Endothelial cell of umbilical vein (primary cell): Measurements from ENCODE around the gene MRAP. TPM values are rescaled to one million over a fixed set of nuclear protein-coding genes. Genes with fewer than 3 reads are reported as not detected.

Experiments used
- BruUV-seq: library from RNA; stranded (reverse); fragments of 400-500 nt; replicated peaks from 2 replicates; lab custom pipeline; 2021; lab: Mats Ljungman, UMichigan
- CTCF ChIA-PET: fragments of 300-600, 350-600 bp; sonication (Branson Sonifier 250); formaldehyde crosslinking; loops from one replicate; lab custom pipeline; 2021; ENCODE audit warnings: antibody characterized with exemption, inconsistent platforms; lab: Charles Lee
- POLR2A ChIA-PET: fragments of 300-600, 350-600 bp; sonication (Branson Sonifier 250); formaldehyde crosslinking; loops from one replicate; lab custom pipeline; 2021; ENCODE audit warnings: antibody characterized with exemption, inconsistent platforms; lab: Charles Lee
- DNase-seq: peaks from one replicate; pipeline ENCODE4 v3.0.0-alpha.2; 2011; ENCODE audit warnings: low read depth, low spot score
- FAIRE-seq: peaks from 2 replicates; lab custom pipeline; 2011; peaks lifted over from hg19 to GRCh38; lab: Jason Lieb, UNC
- H2AFZ ChIP-seq: 2 replicates; pipeline ENCODE4 v1.6.0; 2012; ENCODE audit warnings: low read depth, low read length, control low read depth, inconsistent platforms
- H3K27ac ChIP-seq: 2 replicates; pipeline ENCODE4 v1.5.1; 2011; ENCODE audit warnings: low read depth, mild to moderate bottlenecking, control low read depth, low read length, moderate library complexity; ENCODE audit not compliant: insufficient read depth
- H3K27me3 ChIP-seq, 2 experiments: 2 replicates each; pipeline versions ENCODE4 v1.6.0 to v1.6.1; 2011; ENCODE audit warnings: low read length in 2 of 2, mixed read lengths in 1 of 2; ENCODE audit not compliant: control insufficient read depth in 2 of 2, insufficient read depth in 2 of 2
- H3K36me3 ChIP-seq, 2 experiments: 2 replicates in 1 of 2; 3 replicates in 1 of 2; pipeline ENCODE4 v1.5.1; 2011; ENCODE audit warnings: low read length in 2 of 2, mild to moderate bottlenecking in 1 of 2, moderate library complexity in 1 of 2; ENCODE audit not compliant: control insufficient read depth in 2 of 2, insufficient read depth in 2 of 2; ENCODE audit errors: extremely low read depth in 1 of 2
- H3K4me1 ChIP-seq: 3 replicates; pipeline ENCODE4 v1.5.1; 2011; ENCODE audit warnings: mild to moderate bottlenecking, low read length; ENCODE audit not compliant: control insufficient read depth, insufficient read depth; ENCODE audit errors: extremely low read depth
- H3K4me2 ChIP-seq: 2 replicates; pipeline ENCODE4 v1.6.1; 2011; ENCODE audit warnings: low read length, control low read depth, mixed read lengths; ENCODE audit not compliant: insufficient read depth
- H3K4me3 ChIP-seq, 3 experiments: fragments of 200-600 bp in 1 of 3; sonication (generic), shearing (Covaris generic) in 1 of 3; replicated peaks in 1 of 3; 2 replicates each; pipeline ENCODE4 v1.5.1; 2011 to 2016; ENCODE audit warnings: control low read depth in 3 of 3, low read length in 3 of 3, mild to moderate bottlenecking in 2 of 3, inconsistent platforms in 1 of 3, low read depth in 1 of 3, moderate library complexity in 1 of 3; ENCODE audit not compliant: insufficient read depth in 1 of 3
- H3K79me2 ChIP-seq: 2 replicates; pipeline ENCODE4 v1.6.0; 2012; ENCODE audit warnings: low read length, inconsistent platforms; ENCODE audit not compliant: control insufficient read depth, insufficient read depth
- H3K9ac ChIP-seq: replicated peaks from 2 replicates; pipeline ENCODE3; 2011; ENCODE audit warnings: low read length, control low read depth; ENCODE audit not compliant: insufficient read depth; ENCODE audit errors: extremely low read depth
- H3K9me1 ChIP-seq: replicated peaks from 3 replicates; pipeline ENCODE4 v1.6.0; 2011; ENCODE audit warnings: mild to moderate bottlenecking, low read length; ENCODE audit not compliant: control insufficient read depth, insufficient read depth; ENCODE audit errors: extremely low read depth
- H3K9me3 ChIP-seq: replicated peaks from 2 replicates; pipeline ENCODE4 v1.5.1; 2012; ENCODE audit warnings: low read length, inconsistent platforms; ENCODE audit not compliant: control insufficient read depth, insufficient read depth
- H4K20me1 ChIP-seq: replicated peaks from 2 replicates; pipeline ENCODE3; 2011; ENCODE audit warnings: mild to moderate bottlenecking, low read length; ENCODE audit not compliant: control insufficient read depth, insufficient read depth; ENCODE audit errors: extremely low read depth
- CTCF ChIP-seq, 2 donors: IDR thresholded peaks; 1 replicate in 1 of 2; 2 replicates in 1 of 2; pipeline ENCODE4 v1.5.1; 2011; ENCODE audit warnings: low read length in 2 of 2, mild to moderate bottlenecking in 2 of 2, moderate library complexity in 2 of 2, control low read depth in 1 of 2, inconsistent platforms in 1 of 2, low read depth in 1 of 2; ENCODE audit not compliant: insufficient read depth in 1 of 2; ENCODE audit errors: extremely low read depth in 1 of 2
- EZH2 ChIP-seq: IDR thresholded peaks from 2 replicates; pipeline ENCODE4 v1.6.1; 2012; ENCODE audit warnings: borderline replicate concordance, low read depth, mild to moderate bottlenecking, moderate library complexity, low read length, inconsistent platforms; ENCODE audit not compliant: severe bottlenecking
- FOS ChIP-seq: IDR thresholded peaks from 2 replicates; pipeline ENCODE4 v1.6.1; 2011; ENCODE audit warnings: mild to moderate bottlenecking, low read length, moderate library complexity, borderline replicate concordance; ENCODE audit not compliant: insufficient read depth
- GATA2 ChIP-seq: IDR thresholded peaks from 2 replicates; pipeline ENCODE4 v1.7.0; 2011; ENCODE audit warnings: low read depth, mild to moderate bottlenecking, moderate library complexity, mixed read lengths, low read length; ENCODE audit not compliant: insufficient read length, insufficient read depth
- JUN ChIP-seq: IDR thresholded peaks from 2 replicates; pipeline ENCODE4 v1.6.1; 2011; ENCODE audit warnings: borderline replicate concordance, low read depth; ENCODE audit not compliant: insufficient read length, insufficient read depth
- MYC ChIP-seq: IDR thresholded peaks from one replicate; pipeline ENCODE4 v1.6.1; 2011; ENCODE audit warnings: mild to moderate bottlenecking, low read depth, low read length
- POLR2A ChIP-seq: IDR thresholded peaks from 2 replicates; pipeline ENCODE4 v1.6.1; 2012; ENCODE audit warnings: low read depth, mild to moderate bottlenecking, control low read depth, low read length
- POLR2AphosphoS5 ChIP-seq: IDR thresholded peaks from 2 replicates; pipeline ENCODE4 v1.6.1; 2012; ENCODE audit warnings: low read depth, mild to moderate bottlenecking, control low read depth, low read length, moderate library complexity; ENCODE audit not compliant: insufficient read depth
- dilution Hi-C: fragments of 300-500 bp; cut with MboI; formaldehyde crosslinking; loops from one replicate; pipeline ENCODE4 v1.15.0; 2019; ENCODE audit warnings: low sequenced_read_pairs; ENCODE audit not compliant: extremely low pct_ligation_motif_present
- intact Hi-C: fragments of 100-400 bp; cut with micrococcal nuclease; formaldehyde crosslinking; loops from one replicate; pipeline ENCODE4 v1.10.0; 2022
- polyA plus RNA-seq, 4 experiments: library from polyadenylated mRNA; depleted of rRNA in 3 of 4; stranded (reverse) in 3 of 4; unstranded in 1 of 4; fragments of >200 nt; gene quantifications; 2 replicates each; pipeline versions ENCODE4 v1.2.1 to v1.2.3, GENCODE V29; 2011 to 2012; ENCODE audit warnings: missing spikeins in 1 of 4
- total RNA-seq: library from RNA; stranded (reverse); gene quantifications from 2 replicates; pipeline ENCODE4 v1.2.3, GENCODE V29; 2021
- TF ChIP-seq, protein P1 (sequence below): IDR thresholded peaks from 2 replicates; pipeline ENCODE4 v1.6.1; 2011; ENCODE audit not compliant: insufficient read depth, insufficient read length

MRAP gene
- total and polyA plus RNA-seq, 2 donors (not counting 3 experiments of a cell fraction or from before 2014, with no cell fraction given) = not detected

- H3K27ac ChIP-seq = no peak overlapping the region
- H3K9ac ChIP-seq = no peak overlapping the region
- H4K20me1 ChIP-seq = no peaks in the 10 kb centered on the region
- H3K4me1 ChIP-seq = no peaks in the 10 kb centered on the region
- TF ChIP-seq POLR2AphosphoS5 (no peak), CTCF (IDR thresholded peaks at IDR 0.05; ENCODE audit: extremely low read depth in 1 of 2, insufficient read depth in 1 of 2, low read depth in 1 of 2, low read length in 2 of 2) (no peak), EZH2 (no peak), MYC (no peak), JUN (no peak), FOS (no peak), GATA2 (no peak), POLR2A (no peak)
- TF ChIP-seq, protein P1, sequence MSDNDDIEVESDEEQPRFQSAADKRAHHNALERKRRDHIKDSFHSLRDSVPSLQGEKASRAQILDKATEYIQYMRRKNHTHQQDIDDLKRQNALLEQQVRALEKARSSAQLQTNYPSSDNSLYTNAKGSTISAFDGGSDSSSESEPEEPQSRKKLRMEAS = no peak
- no TSS peak for BruUV-seq
- H3K4me2 ChIP-seq = no peak overlapping the region
- no peaks in the 10 kb centered on the region for H3K9me3 ChIP-seq
- H3K4me3 ChIP-seq = no peak overlapping the region
- no peaks in the 10 kb centered on the region for H3K27me3 ChIP-seq
- dilution Hi-C loops = no loop called here
- no peak for FAIRE-seq
- no peak overlapping the region for H2AFZ ChIP-seq
- no peaks in the 10 kb centered on the region for H3K9me1 ChIP-seq
- intact Hi-C loops = no loop called here
- H3K36me3 ChIP-seq = no peaks in the 10 kb centered on the region
- DNase-seq = no peak
- H3K79me2 ChIP-seq = no peaks in the 10 kb centered on the region
- POLR2A ChIA-PET = no interaction called here
- CTCF ChIA-PET = interaction anchor here (0.6 to 1.1 kb wide), 2 partner anchors 8 to 486 kb away, joined by 3 read pairs; no protein-coding TSS in a partner anchor
These were observed 1.0 kb downstream of the MRAP start for GRCh38 chr21:32299695-32300094.
